VCaP (cell line): ENCODE measurements around the gene FER.
"Not testable (repeated sequence)": the region's sequence is repeated elsewhere in the genome, so short reads cannot be mapped to it uniquely, and the experiment has no call there.

Source experiments
- H3K27ac ChIP-seq: fragments of 450-650 bp; 2 replicates; pipeline ENCODE4 v1.5.1; 2017
- CTCF ChIP-seq: fragments of 450-650 bp; conservative IDR thresholded peaks from 2 replicates; pipeline ENCODE4 v1.5.1; 2017; ENCODE audit warnings: mild to moderate bottlenecking, moderate library complexity

The FER gene

GRCh38 chr5:108788142-108788541, 40.4 kb downstream of the FER start:
- H3K27ac ChIP-seq = no peak overlapping the region
- TF ChIP-seq CTCF = no peak

GRCh38 chr5:108793207-108793606, 45.5 kb downstream of the FER start:
- H3K27ac ChIP-seq = no peak overlapping the region

GRCh38 chr5:108794349-108794748, 46.7 kb downstream of the FER start:
- H3K27ac ChIP-seq = not testable (repeated sequence)

More at GRCh38 chr5:108793207-108793606, 45.5 kb downstream of the FER start:
- TF ChIP-seq CTCF = no peak

GRCh38 chr5:108797396-108797795, 49.7 kb downstream of the FER start:
- H3K27ac ChIP-seq = peak overlapping the region; percentile 11; the same call in 1 of the 2 replicates
- no peak for TF ChIP-seq CTCF

GRCh38 chr5:108797986-108798385, 50.3 kb downstream of the FER start:
- no peak for TF ChIP-seq CTCF
- peak overlapping the region; percentile 11; the same call in 1 of the 2 replicates for H3K27ac ChIP-seq

- no peak overlapping the region for H3K27ac ChIP-seq
- TF ChIP-seq CTCF = no peak
These were observed 51.0 kb downstream of the FER start for GRCh38 chr5:108798513-108799265.

GRCh38 chr5:108801301-108801700, 53.6 kb downstream of the FER start:
- no peak overlapping the region for H3K27ac ChIP-seq
- no peak for TF ChIP-seq CTCF

GRCh38 chr5:108801776-108802175, 54.1 kb downstream of the FER start:
- no peak overlapping the region for H3K27ac ChIP-seq
- no peak for TF ChIP-seq CTCF
